ENCODE data around the gene WIPF3. TPM values are rescaled to one million over a fixed set of nuclear protein-coding genes. Genes with fewer than 3 reads are reported as not detected.

Gene WIPF3
- total and polyA plus RNA-seq, 4 donors = 0.10 to 0.23 (median 0.14) TPM; not detected in 1

GRCh38 chr7:29914180-29914579, 107.9 kb downstream of the WIPF3 start:
- Histone ChIP-seq H3K27me3 (ENCODE audit: control insufficient read depth in 4 of 4, insufficient read depth in 4 of 4, low read length in 3 of 4) (no peaks in the 10 kb centered on the region), H3K36me3 (ENCODE audit: control insufficient read depth in 4 of 4, insufficient read depth in 3 of 4, low read depth in 1 of 4, low read length in 3 of 4) (no peaks in the 10 kb centered on the region), H3K4me3 (ENCODE audit: low read depth in 1 of 3, low read length in 3 of 3) (no peak overlapping the region), H3K27ac (ENCODE audit: low read depth in 1 of 2, low read length in 2 of 2) (no peak overlapping the region), H3K9me3 (ENCODE audit: control insufficient read depth in 4 of 4, low read length in 3 of 4) (no peaks in the 10 kb centered on the region), H3K9ac (ENCODE audit: low read depth in 1 of 2, low read length in 2 of 2) (no peak overlapping the region), H3K4me1 (ENCODE audit: control insufficient read depth in 4 of 4, insufficient read depth in 4 of 4, low read length in 3 of 4) (no peaks in the 10 kb centered on the region)
- 77% methylated on average over 4 of the region's 4 CpGs for WGBS
- DNase-seq (ENCODE audit: low spot score) = no peak
- no peak for TF ChIP-seq RAD21 (IDR thresholded peaks at IDR 0.05)
- no peak for TF ChIP-seq ATF3 (IDR thresholded peaks at IDR 0.05)
- no peak for TF ChIP-seq EGR1 (IDR thresholded peaks at IDR 0.05; ENCODE audit: low read depth in 2 of 2)
- no peak for TF ChIP-seq SP1 (IDR thresholded peaks at IDR 0.05)
- TF ChIP-seq FOXA1 (IDR thresholded peaks at IDR 0.05) = no peak
- no peak for TF ChIP-seq HNF4G (IDR thresholded peaks at IDR 0.05)
- no peak for TF ChIP-seq MAX (IDR thresholded peaks at IDR 0.05)
- no peak for TF ChIP-seq NR2F2 (IDR thresholded peaks at IDR 0.05)
- TF ChIP-seq REST (IDR thresholded peaks at IDR 0.05) = no peak
- TF ChIP-seq RXRA (IDR thresholded peaks at IDR 0.05) = no peak
- TF ChIP-seq JUND (IDR thresholded peaks at IDR 0.05) = no peak
- TF ChIP-seq YY1 (IDR thresholded peaks at IDR 0.05) = no peak
- no peak for TF ChIP-seq CTCF (IDR thresholded peaks at IDR 0.05; ENCODE audit: low read depth, low read length, missing input control)
- TF ChIP-seq ZBTB33 (IDR thresholded peaks at IDR 0.05) = no peak
- no peak for TF ChIP-seq FOXA2 (IDR thresholded peaks at IDR 0.05)
- no peak for TF ChIP-seq GABPA (IDR thresholded peaks at IDR 0.05 in 1 of 2, conservative IDR thresholded peaks at IDR 0.05 in 1 of 2)
- TF ChIP-seq HNF4A (conservative IDR thresholded peaks at IDR 0.05) = no peak
- no peak for TF ChIP-seq TAF1 (conservative IDR thresholded peaks at IDR 0.05)

Data from liver (tissue), 9 donors.